HG03378 (cell line): ENCODE results near the gene RPS6KA6.
"Not testable (repeated sequence)": the region's sequence is repeated elsewhere in the genome, so short reads cannot be mapped to it uniquely, and the experiment has no call there.

Source experiments
- ATAC-seq: cut with Tn5 transposase; IDR thresholded peaks from one replicate; pipeline ENCODE4 v1.9.1; 2021; ENCODE audit warnings: mild to moderate bottlenecking, moderate library complexity; ENCODE audit not compliant: unreplicated experiment

RPS6KA6 gene

DNA sequence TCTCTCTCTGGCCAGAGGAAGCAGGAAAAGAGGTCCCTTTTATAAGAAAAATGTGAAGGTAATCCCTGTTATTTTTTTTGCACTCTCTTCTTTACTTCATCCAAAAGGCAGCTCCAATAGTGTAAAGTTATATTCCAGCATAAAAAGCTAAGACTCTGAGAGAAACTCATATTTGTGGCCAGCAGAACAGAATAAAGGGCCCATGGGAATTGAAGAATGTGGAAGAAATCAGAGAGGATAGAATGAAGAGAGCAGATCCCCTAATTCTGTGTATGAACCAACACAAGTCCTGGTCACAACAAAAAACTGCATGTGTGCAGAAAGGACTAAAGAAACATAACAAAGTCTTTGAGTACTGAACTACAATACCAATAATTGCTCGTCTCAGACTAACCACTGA lies 22.3 kb downstream of the RPS6KA6 start:
- no peak for ATAC-seq

DNA sequence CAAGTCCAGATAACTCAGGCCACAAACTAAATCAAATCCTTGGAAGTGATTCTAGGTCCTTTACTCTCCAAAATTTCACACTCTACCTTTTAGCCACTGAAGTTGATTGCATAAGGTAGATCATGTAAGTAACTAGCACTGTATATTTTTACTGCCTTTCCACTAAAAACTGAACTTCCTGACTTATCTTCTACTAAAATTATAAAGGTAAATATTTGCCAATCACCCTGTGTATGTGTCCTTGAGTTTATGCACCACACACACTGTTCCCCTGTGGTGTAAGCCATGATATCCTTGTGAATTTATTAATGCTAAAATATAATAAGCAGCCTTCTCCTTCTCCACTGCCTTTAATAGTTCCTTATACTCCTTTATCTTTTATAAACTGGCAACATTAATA lies 25.6 kb downstream of the RPS6KA6 start:
- no peak for ATAC-seq

DNA sequence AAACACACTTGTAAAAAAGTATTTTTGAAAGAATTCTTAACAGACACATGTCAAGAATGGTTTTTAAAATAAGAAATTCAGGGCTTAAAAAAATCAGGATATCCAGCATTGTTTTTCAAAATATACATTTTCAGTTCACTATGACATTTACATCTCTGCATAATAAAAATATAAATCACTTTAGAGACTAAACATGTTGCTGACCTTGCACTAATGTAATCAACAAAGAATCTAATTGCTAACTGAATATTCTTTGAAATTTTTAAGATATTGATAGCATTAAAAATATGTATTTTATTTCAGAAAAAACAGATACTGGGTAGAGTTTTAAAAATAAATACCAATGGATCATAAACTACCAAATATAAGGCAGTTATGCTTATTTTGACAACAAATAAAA lies 26.4 kb downstream of the RPS6KA6 start:
- no peak for ATAC-seq

DNA sequence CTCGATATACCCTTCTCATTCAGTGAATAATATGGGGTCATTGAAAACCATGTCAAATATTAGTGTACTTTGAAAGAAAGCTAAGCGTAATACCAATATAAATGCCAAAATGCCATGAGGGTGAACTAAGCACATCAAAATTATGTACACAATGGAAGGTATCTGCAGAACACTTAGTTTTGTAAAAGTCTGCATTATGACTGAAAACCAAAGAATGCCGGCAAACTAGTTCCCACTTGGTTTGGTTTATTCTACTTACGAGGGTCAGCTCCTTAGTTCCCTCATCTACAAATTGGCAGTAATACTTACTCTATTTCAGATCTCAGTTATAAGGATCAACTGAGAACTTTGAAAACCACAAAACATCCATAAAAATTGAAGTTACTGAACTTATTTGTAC lies 27.3 kb downstream of the RPS6KA6 start:
- no peak for ATAC-seq

DNA sequence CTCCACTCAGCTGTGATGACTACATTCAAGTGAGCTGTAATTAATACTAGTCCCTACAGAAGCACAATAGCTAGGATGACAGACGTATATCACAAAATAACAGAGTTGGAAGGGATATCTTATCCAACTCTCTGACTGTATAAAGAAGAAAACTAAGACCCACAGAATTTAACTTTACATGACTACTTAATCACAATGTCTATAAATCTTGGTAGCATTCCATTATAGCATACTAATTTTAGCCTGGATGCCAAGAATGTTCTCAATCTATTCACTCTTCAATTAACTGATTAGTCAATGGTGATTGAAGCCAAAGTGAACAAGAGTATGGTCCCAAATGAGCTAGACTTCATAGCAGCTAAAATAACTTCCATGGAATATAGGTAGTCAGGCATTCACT lies 31.2 kb downstream of the RPS6KA6 start:
- ATAC-seq = no peak

DNA sequence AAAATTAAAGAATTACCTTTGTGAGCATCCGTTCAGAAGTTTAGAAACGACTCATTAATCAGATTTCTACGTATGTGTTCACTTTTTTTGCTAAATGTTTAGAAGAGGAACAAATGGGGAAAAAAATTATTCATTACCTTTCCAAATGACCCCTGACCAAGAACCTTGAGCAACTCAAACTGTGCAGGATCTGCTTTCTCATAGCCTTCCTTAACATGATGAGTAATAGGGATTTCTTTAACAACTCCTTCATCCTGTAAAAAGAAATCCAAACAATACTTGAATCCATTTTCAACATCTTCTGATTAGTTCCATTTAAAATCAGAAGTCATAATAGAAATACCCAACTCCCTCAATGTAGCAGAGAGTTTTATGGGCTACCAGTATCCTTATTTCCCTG lies 32.1 kb downstream of the RPS6KA6 start:
- ATAC-seq = no peak

DNA sequence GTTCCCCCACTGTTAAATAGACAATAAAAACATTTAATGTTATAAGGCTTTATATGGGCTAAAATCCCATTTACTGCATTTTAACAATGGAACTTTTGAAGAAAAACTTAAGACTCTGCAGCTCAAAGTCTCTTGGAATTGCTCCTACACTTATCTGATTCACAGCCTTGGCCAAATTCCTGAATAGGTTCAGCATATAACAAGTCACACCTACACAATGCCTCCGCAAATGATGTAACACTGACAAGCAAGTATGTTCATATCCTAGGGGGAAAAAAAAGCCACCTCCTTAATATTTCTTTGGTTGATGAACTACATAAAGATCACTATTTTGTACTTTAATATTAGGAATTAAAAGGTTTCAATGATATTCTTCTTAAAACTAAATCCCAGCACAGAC lies 34.5 kb downstream of the RPS6KA6 start:
- ATAC-seq = no peak

DNA sequence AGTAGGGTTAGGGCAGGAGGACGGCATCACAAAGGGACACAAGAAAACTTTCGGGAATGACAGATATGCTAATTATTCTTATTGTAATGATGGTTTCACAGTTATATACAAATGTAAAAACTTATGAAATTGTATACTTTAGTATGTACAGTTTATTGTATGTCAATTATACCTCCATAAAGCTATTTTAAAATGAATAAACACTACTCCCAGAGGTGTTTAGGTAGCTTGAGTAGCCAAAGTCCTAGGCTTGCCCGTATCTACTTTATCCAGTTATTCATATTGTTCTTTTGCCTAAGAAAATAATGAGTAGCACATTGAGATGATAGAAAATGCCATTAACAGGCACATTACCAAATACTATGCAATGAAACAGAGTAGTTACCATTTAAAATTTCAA lies 43.0 kb downstream of the RPS6KA6 start:
- no peak for ATAC-seq

DNA sequence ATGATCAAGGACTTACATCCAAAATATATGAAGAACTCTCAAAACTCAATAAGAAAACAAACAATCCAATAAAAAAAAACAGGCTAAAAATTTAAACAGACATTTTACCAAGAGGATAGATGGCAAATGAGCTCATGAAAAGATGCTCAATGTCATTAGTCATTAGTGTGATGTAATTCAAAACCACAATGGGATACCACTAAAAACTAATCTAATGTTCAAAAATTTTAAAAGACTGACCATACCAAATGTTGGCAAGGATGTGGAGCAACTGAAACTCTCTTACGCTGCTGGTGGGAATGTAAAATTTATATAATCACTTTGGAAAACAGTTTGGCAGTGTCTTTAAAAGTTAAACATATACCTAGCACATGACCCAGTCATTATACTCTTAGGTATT lies 43.7 kb downstream of the RPS6KA6 start:
- ATAC-seq = no peak

DNA sequence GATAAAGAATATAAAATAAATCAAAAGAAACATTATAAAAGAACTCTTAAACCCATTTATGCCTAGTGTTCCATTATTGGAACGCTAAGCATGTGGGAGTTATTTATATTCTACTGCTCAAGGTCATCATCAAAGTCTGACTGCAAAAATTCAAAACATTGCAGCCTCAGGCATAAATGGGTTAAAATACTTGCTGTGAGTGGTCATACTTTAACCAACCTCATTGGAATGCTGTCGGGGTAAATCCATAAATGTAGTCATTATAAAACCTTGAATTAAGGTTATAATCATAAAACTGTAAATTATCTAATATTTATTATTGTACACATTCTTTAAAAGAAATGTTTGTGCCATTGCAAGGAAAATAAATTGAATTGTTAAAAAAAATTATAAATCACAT lies 55.0 kb downstream of the RPS6KA6 start:
- no peak for ATAC-seq

DNA sequence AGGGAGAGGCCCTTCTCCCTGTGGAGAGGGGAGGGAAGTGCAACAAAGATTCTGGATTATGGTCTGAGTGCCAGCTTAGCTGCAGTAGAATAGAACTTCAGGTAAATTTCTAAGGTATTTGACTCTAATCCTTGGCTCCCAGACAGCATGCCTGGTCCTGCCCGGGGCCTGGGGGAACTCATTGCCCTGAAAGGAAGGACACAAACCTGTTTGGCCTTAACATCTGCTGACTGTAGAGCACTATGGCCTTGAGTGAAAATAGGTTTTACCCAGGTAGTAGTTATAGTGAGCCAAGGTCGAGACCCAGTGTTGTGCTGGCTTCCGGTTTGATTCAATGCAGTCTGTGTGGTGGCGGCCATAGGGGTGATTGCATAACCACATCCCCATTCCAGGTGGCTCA lies 64.4 kb downstream of the RPS6KA6 start:
- no peak for ATAC-seq

DNA sequence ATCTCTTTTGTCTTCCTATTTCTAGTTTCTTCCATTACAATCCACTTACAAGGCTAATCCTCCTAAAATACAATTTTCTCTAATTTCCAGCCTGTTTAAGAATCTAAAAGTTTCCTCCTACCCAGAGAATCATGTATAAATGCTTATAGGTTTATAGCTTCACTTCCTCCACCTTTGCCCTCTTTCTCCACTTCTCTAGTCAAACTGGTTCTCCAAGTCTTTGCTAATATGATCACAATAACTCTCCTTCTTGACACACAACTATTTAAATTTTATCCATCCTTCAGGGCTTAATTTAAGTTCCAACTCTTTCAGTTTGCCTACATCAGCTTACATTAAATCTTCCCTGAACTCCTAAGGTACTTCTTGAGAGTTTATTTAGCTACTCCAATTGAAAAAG lies 69.2 kb downstream of the RPS6KA6 start:
- no peak for ATAC-seq

DNA sequence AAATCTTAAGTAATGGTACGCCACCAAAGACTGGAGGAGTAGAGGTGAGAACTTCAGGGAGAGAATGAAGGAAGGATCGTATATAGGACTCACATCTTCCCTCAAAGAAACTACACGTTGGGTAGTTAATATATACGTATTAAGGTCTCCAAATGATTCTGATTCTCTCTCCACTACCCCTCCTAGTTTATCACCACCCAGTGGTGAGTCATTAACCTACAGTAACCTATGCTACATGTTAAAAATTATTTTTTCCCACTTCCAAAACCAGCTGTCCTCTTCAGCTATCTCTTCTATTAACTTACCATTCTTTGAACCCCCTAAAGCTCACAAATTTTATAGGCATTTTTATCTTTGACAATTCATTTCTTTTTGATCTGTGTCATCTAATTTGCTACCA lies 69.7 kb downstream of the RPS6KA6 start:
- ATAC-seq = no peak

DNA sequence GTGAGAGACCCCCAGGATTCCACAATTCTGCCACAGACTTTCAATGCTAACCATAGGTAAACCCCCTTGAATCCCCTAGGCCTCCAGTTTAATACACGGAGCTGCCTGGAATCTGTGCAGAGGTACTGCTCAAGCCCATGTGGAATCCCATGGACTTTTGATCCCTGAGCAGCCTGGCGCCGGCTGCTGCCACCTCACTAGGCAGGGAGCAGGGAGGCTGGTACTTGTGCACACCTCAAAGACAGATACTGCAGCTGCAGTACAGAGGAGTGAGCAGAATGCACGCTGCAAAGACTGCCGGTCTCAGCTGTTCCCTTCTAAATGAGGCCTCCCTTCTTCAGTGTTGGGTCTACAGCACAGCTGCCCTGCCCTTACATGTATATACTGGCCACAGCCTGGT lies 79.4 kb downstream of the RPS6KA6 start:
- no peak for ATAC-seq

DNA sequence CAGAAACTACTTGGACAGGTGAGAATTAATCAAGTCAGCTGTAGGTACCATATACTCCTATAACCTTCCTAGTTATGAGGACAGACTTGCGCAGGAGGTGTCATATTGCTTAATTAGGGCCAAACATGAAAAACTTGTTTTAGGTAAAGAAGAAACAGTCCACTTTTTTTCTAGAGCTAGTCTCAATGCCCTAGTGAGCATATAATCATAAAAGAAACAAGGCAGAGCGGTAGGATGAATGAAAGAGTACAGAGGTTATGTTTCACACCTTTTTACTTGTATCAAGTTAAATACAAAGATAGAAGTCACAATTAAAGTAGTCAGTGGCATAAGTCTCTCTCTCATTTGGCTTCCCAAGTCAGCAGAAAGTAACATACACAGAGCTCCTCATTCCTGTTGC lies 88.9 kb downstream of the RPS6KA6 start:
- no peak for ATAC-seq

DNA sequence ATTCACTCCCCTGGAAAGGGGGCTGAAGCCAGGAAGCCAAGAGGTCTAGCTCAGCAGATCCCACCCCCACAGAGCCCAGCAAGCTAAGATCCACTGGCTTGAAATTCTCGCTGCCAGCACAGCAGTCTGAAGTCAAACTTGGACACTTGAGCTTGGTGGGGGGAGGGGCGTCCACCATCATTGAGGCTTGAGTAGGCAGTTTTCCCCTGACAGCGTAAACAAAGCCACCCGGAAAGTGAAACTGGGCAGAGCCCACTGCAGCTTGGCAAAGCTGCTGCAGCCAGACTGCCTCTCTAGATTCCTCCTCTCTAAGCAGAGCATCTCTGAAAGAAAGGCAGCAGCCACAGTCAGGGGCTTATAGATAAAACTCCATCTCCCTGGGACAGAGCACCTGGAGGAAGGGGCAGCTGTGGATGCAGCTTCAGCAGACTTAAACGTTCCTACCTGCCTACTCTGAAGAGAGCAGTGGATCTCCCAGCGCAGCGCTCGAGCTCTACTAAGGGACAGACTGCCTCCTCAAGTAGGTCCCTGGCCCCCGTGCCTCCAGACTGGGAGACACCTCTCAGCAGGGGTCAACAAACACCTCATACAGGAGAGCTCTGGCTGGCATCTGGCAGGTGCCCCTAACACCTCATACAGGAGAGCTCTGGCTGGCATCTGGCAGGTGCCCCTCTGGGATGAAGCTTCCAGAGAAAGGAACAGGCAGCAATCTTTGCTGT lies 108.4 kb downstream of the RPS6KA6 start:
- ATAC-seq = not testable (repeated sequence)

DNA sequence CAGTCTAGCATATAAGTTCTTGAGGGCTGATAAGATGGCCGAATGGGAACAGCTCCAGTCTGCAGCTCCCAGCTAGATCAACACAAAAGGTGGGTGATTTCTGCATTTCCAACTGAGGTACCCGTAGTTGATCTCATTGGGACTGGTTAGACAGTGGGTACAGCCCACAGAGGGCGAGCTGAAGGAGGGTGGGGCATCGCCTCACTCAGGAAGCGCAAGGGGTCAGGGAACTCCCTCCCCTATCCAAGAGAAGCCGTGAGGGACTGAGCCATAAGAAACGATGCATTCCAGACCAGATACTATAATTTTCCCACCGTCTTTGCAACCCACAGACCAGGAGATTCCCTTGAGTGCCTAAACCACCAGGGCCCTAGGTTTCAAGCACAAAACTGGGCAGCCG lies 109.0 kb downstream of the RPS6KA6 start:
- ATAC-seq = no peak

DNA sequence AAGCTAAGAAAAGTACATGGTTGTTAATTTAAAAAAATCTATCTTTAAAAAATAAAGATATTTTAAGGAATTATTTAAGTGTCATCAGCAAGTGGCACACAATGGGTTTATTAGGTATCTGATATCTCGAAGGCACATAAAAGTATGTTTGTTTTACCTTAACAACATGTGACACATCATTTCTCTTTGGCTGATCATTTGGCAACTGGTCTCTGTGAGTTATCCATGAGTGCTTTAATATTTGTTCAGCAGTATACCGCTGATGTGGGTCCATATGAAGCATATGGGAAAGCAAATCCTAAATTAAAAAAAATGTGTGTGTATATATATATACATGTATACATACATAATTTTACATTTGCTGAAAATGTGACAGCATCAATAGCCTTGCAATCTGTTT lies 123.2 kb downstream of the RPS6KA6 start:
- ATAC-seq = no peak

DNA sequence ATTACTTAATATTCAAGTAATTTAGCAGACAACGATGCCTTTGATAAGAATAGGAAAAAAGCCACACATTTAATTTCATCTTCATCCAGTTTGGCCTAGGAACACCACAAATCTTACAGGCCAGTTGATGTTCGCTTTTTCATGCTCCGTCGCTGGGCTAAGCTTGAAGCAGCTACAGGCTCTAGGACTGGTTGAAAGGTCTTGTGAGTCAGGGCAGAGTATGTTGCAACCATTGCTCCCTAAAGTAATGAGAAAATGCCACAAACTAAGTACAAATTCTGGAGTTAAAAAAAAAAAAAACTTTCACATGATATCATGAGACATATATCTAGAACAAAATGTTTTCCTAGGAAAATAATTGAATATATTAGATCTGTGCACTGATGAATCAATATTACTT lies 123.8 kb downstream of the RPS6KA6 start:
- no peak for ATAC-seq

DNA sequence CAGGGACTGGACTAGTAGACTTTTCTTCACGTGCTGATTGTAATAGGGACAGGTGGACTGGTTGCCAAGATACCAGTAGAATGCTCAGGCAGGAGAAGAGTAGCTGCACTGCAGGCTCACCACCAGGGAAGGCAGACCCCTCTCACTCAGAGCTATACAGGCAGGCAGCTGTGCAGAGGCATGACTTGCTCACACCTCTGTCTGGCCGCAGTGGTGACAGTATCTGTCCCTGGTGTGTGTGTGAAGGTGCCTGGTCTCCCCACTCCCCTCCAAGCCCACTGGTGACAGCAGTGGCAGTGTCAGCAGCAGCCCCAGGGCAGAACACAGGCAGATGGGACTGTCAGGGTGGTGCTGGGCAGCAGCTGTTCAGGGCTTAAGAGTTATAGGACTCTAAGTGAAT lies 140.7 kb downstream of the RPS6KA6 start:
- ATAC-seq = no peak

DNA sequence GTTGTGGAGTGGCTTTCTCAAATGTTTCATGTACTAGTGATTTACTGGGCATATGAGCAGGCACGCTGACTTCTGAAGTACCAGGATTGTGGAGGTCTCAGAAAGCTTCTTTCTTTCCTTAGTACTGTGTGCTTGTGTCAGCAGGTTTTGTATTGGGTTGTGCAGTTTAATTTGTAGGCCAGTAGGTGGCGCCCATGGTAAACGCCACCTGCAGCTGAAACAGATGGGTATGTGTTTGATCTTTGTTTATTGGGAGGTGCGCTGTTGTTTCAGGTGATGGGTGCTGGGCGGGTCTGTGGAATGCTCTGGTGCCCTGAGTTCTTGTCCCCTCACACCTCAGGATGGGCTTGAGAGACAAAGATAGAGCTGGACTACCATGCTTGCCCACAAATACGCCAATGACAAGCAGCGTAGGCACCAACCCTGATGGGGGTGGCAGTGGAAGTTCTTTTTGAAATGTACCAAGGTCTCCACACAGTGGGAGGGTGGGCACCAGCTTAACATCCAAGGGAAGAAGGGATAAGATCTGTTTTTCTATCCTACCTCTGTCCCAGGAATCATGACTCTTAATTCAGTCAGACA lies 141.5 kb downstream of the RPS6KA6 start:
- peak; percentile 97 for ATAC-seq

DNA sequence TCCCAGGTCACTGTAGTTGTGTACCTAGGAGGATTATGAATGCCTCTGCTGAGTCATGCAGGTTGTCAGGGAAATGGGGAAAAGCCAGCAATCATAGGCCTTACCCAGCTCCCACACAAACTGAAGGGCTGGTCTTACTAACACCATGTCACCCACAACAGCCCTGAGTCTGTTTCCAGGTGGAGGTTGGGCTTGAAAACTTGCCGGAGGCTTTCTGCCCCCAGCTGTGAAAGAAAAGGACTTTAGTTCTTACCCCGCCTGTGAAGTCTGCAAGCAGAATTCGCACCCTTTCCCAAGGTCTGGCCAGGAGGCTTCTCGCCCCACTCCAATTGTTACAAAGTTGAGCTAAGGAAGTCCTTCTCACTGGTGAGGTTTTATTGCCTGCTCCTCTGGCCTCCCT lies 143.9 kb downstream of the RPS6KA6 start:
- no peak for ATAC-seq
